K562 (cell line): ENCODE measurements around the gene SBF1. TPM values are rescaled to one million over a fixed set of nuclear protein-coding genes. Genes with fewer than 3 reads are reported as not detected.

Experiments
- ATAC-seq: fragments of 200-7000 bp; cut with Tn5 transposase; 3 replicates; pipeline ENCODE4 v1.9.1; 2020; ENCODE audit warnings: moderate library complexity
- BruUV-seq: library from RNA; stranded (reverse); fragments of 400-500 nt; replicated peaks from 2 replicates; lab custom pipeline; 2021; lab: Mats Ljungman, UMichigan
- CTCF ChIA-PET: fragments of 300-600 bp; formaldehyde crosslinking; extraction: SDS; loops from one replicate; lab custom pipeline; 2021; ENCODE audit warnings: low intra/inter-chr PET ratio; lab: Yijun Ruan, JAX
- POLR2A ChIA-PET: fragments of 300-600, 350-650 bp; sonication (Branson Sonifier 250); formaldehyde crosslinking; extraction: SDS; loops from one replicate; lab custom pipeline; 2021; ENCODE audit warnings: antibody characterized with exemption, inconsistent platforms; lab: Yijun Ruan, JAX
- DNase-seq, 4 experiments: peaks; one replicate each; pipeline versions ENCODE4 v3.0.0 to v3.0.0-alpha.2; 2011 to 2018; ENCODE audit warnings: low spot score in 3 of 4, mixed read lengths in 3 of 4; ENCODE audit errors: extremely low read depth in 1 of 4
- FAIRE-seq: peaks from 2 replicates; lab custom pipeline; 2011; peaks lifted over from hg19 to GRCh38; lab: Jason Lieb, UNC
- H2AFZ ChIP-seq: 2 replicates; pipeline ENCODE4 v1.6.0; 2011; ENCODE audit warnings: low read depth, low read length, control low read depth, inconsistent platforms
- H3K27ac ChIP-seq: fragments of 200-600 bp; 3 replicates; pipeline ENCODE4 v1.8.0; 2011; ENCODE audit warnings: low read depth, mild to moderate bottlenecking, control low read depth, inconsistent platforms, low read length, moderate library complexity, mixed read lengths; ENCODE audit errors: extremely low read depth
- H3K27me3 ChIP-seq, 2 experiments: fragments of 300-600 bp in 1 of 2; 2 replicates in 1 of 2; 3 replicates in 1 of 2; pipeline versions ENCODE4 v1.6.0 to v1.8.0; 2011; ENCODE audit warnings: inconsistent platforms in 2 of 2, low read length in 2 of 2, mild to moderate bottlenecking in 1 of 2, mixed read lengths in 1 of 2, moderate library complexity in 1 of 2; ENCODE audit not compliant: control insufficient read depth in 2 of 2, insufficient read depth in 2 of 2
- H3K36me3 ChIP-seq: fragments of 300-600 bp; 3 replicates; pipeline ENCODE4 v1.8.0; 2011; ENCODE audit warnings: mild to moderate bottlenecking, low read length, inconsistent platforms; ENCODE audit not compliant: control insufficient read depth, insufficient read depth
- H3K4me1 ChIP-seq, 2 experiments: fragments of 200-600 bp in 1 of 2; replicated peaks in 1 of 2; 2 replicates in 1 of 2; 3 replicates in 1 of 2; pipeline versions ENCODE4 v1.5.1 to v1.8.0; 2011; ENCODE audit warnings: inconsistent platforms in 2 of 2, low read length in 2 of 2, mild to moderate bottlenecking in 1 of 2, mixed read lengths in 1 of 2, moderate library complexity in 1 of 2; ENCODE audit not compliant: control insufficient read depth in 2 of 2, insufficient read depth in 2 of 2
- H3K4me2 ChIP-seq: 2 replicates; pipeline ENCODE4 v1.6.1; 2011; ENCODE audit warnings: low read length, control low read depth, inconsistent platforms, mixed read lengths; ENCODE audit not compliant: insufficient read depth
- H3K4me3 ChIP-seq: fragments of 200-600 bp; sonication (generic), shearing (Covaris generic); 2 replicates; pipeline ENCODE4 v1.5.1; 2016; ENCODE audit warnings: control low read depth, inconsistent platforms
- H3K79me2 ChIP-seq: fragments of 200-600 bp; 3 replicates; pipeline ENCODE4 v1.8.0; 2011; ENCODE audit warnings: low read length, inconsistent platforms; ENCODE audit not compliant: control insufficient read depth, insufficient read depth
- H3K9ac ChIP-seq, 2 experiments: 2 replicates each; pipeline versions ENCODE4 v1.6.0 to v1.6.1; 2011; ENCODE audit warnings: low read depth in 2 of 2, low read length in 2 of 2, control low read depth in 1 of 2, inconsistent platforms in 1 of 2, mild to moderate bottlenecking in 1 of 2, mixed read lengths in 1 of 2; ENCODE audit not compliant: insufficient read depth in 1 of 2
- H3K9me1 ChIP-seq: one replicate; pipeline ENCODE4 v1.6.0; 2011; ENCODE audit warnings: inconsistent platforms, mild to moderate bottlenecking, low read length, moderate library complexity; ENCODE audit not compliant: control insufficient read depth, insufficient read depth
- H3K9me3 ChIP-seq: replicated peaks from 2 replicates; pipeline ENCODE4 v1.5.1; 2011; ENCODE audit warnings: low read depth, low read length, inconsistent platforms; ENCODE audit not compliant: control insufficient read depth, insufficient read depth
- H4K20me1 ChIP-seq: replicated peaks from 2 replicates; pipeline ENCODE4 v1.6.1; 2011; ENCODE audit warnings: low read length, inconsistent platforms, mixed read lengths; ENCODE audit not compliant: control insufficient read depth, insufficient read depth
- CEBPZ ChIP-seq: fragments of 150-350 bp; IDR thresholded peaks from 2 replicates; pipeline ENCODE4 v1.6.1; 2014; ENCODE audit warnings: low read depth, mild to moderate bottlenecking, low read length, borderline replicate concordance
- ESRRA ChIP-seq: fragments of 450-650 bp; IDR thresholded peaks from 2 replicates; pipeline ENCODE4 v1.6.1; 2014; ENCODE audit warnings: low read depth, mild to moderate bottlenecking, moderate library complexity, borderline replicate concordance
- L3MBTL2 ChIP-seq: fragments of 450-650 bp; IDR thresholded peaks from 2 replicates; pipeline ENCODE4 v1.6.1; 2016; ENCODE audit warnings: mild to moderate bottlenecking, moderate library complexity
- MIER1 ChIP-seq: fragments of 450-650 bp; IDR thresholded peaks from 2 replicates; pipeline ENCODE4 v1.6.1; 2016; ENCODE audit warnings: antibody characterized with exemption, mild to moderate bottlenecking, low read depth
- TCF3 ChIP-seq: sonication (generic); formaldehyde crosslinking; IDR thresholded peaks from 2 replicates; pipeline ENCODE4 v1.4.0; 2020; ENCODE audit warnings: mild to moderate bottlenecking, missing genetic modification reagents
- TFAM ChIP-seq: fragments of 250-450 bp; sonication (Bioruptor Pico); conservative IDR thresholded peaks from 2 replicates; pipeline ENCODE4 v1.5.0; 2021; ENCODE audit warnings: mild to moderate bottlenecking, moderate library complexity
- UBTF ChIP-seq, 2 experiments: IDR thresholded peaks; 2 replicates each; pipeline ENCODE4 v1.6.1; 2012; ENCODE audit warnings: improper control_type of control experiment in 2 of 2, low read depth in 2 of 2, low read length in 2 of 2, borderline replicate concordance in 1 of 2
- ZNF232 ChIP-seq: sonication (generic); formaldehyde crosslinking; IDR thresholded peaks from 2 replicates; pipeline ENCODE4 v1.8.0; 2022; ENCODE audit warnings: mild to moderate bottlenecking, missing genetic modification reagents
- ZNF696 ChIP-seq: fragments of 250-450 bp; sonication (Bioruptor Pico); conservative IDR thresholded peaks from 2 replicates; pipeline ENCODE4 v1.4.0; 2020; ENCODE audit warnings: mild to moderate bottlenecking, moderate library complexity
- WGBS: fragments of 100-300 bp; shearing (Covaris generic); methylation state at CpG from one replicate; pipeline ENCODE4 v1.1.6; 2016; ENCODE audit warnings: low coverage, mixed read lengths; ENCODE audit not compliant: insufficient coverage; ENCODE audit errors: missing lambda C conversion rate; 5-methylcytosine and 5-hydroxymethylcytosine counted together
- in situ Hi-C: fragments of 300-500 bp; cut with MboI; formaldehyde crosslinking; loops from 4 replicates; pipeline ENCODE4 v1.15.0; 2018; ENCODE audit warnings: inconsistent platforms, mixed read lengths
- intact Hi-C: fragments of 100-400 bp; cut with micrococcal nuclease; formaldehyde crosslinking; loops from 2 replicates; pipeline ENCODE4 v1.14.2; 2022
- polyA plus RNA-seq, 8 experiments: library from polyadenylated mRNA; depleted of rRNA in 4 of 8; stranded (reverse) in 5 of 8; unstranded in 3 of 8; fragments of >200 nt; fragmentation: Nextera tagmentation in 2 of 8; fragmentation: Illumina TruSeq in 1 of 8; extraction: Ambion mirVana in 2 of 8; extraction: Trizol in 1 of 8; gene quantifications; 2 replicates each; pipeline versions ENCODE4 v1.2.1 to v1.2.3, GENCODE V29; 2011 to 2014; ENCODE audit warnings: inconsistent platforms in 1 of 8, missing spikeins in 1 of 8
- total RNA-seq, 7 experiments: library from RNA; depleted of rRNA in 6 of 7; stranded (reverse); fragments of >200 nt in 6 of 7; fragmentation: Illumina TruSeq in 2 of 7; extraction: Trizol in 2 of 7; gene quantifications; 2 replicates each; pipeline versions ENCODE4 v1.2.1 to v1.2.3, GENCODE V29; 2011 to 2021; ENCODE audit warnings: low replicate concordance in 1 of 7
- TF ChIP-seq, protein P1 (sequence below): sonication (generic); formaldehyde crosslinking; IDR thresholded peaks from 2 replicates; pipeline ENCODE4 v1.8.1; 2023; ENCODE audit warnings: mild to moderate bottlenecking, missing genetic modification reagents, moderate library complexity
- TF ChIP-seq, protein P2 (sequence below): fragments of 450-650 bp; formaldehyde crosslinking; IDR thresholded peaks from 2 replicates; pipeline ENCODE4 v1.4.0; 2022; ENCODE audit warnings: missing genetic modification characterization

The SBF1 gene
- total and polyA plus RNA-seq, 9 of the 15 experiments (the other 6 are each of a cell fraction or from before 2014, with no cell fraction given), result 0.44 to 50.4 (median 11.4) TPM

- peaks cover 3 to 16% of the 10 kb centered on the region in 2 experiments; a peak in 2 of 5 replicates for H3K4me1 ChIP-seq
- H3K9ac ChIP-seq, result peak overlapping the region; percentile 28 to 35; a peak in 3 of 4 replicates
- ATAC-seq, result peak; percentile 98
- H3K36me3 ChIP-seq, result peaks cover 7% of the 10 kb centered on the region; the same call in 1 of the 3 replicates
- H4K20me1 ChIP-seq, result no peaks in the 10 kb centered on the region
- peak overlapping the region; percentile 23 for H3K4me3 ChIP-seq
- intact Hi-C loops, result loop anchor here (5.0 kb wide), 1 partner anchor 256 kb away; no protein-coding TSS in a partner anchor
- ChIA-PET POLR2A (interaction anchor here (0.6 to 1.6 kb wide), 5 partner anchors 12 to 245 kb away, joined by 3 to 6 read pairs (median 4); partner anchors contain the start of gene MIOX), CTCF (no interaction called here)
- in situ Hi-C loops, result no loop called here
- FAIRE-seq, result peak; percentile 95
- peak overlapping the region; percentile 85 for H2AFZ ChIP-seq
- H3K27ac ChIP-seq, result peak overlapping the region; percentile 57
- DNase-seq, result peak; percentile 60 to 89 (median 76)
- no TSS peak for BruUV-seq
- no peaks in the 10 kb centered on the region for H3K79me2 ChIP-seq
- no peaks in the 10 kb centered on the region for H3K27me3 ChIP-seq
- WGBS, result 0% methylated on average over 8 of the region's 13 CpGs
- no peaks in the 10 kb centered on the region for H3K9me1 ChIP-seq
- H3K4me2 ChIP-seq, result peak overlapping the region; percentile 84
- H3K9me3 ChIP-seq, result 0 out of 2 replicates have a peak, but pooled peaks cover 1% of the 10 kb centered on the region
- TF ChIP-seq ZNF696 (CRISPR knock-in tag) (no peak), ESRRA (0 out of 2 replicates have a peak, but pooled peaks have one; percentile 42), UBTF (IDR thresholded peaks at IDR 0.05; ENCODE audit: borderline replicate concordance in 1 of 2, low read depth in 2 of 2, low read length in 2 of 2) (0 out of 4 replicates have a peak, but pooled peaks of 1 of the 2 experiments have one; percentile 30), ZNF232 (no peak), L3MBTL2 (peak; percentile 39; the same call in 1 of the 2 replicates), TFAM (CRISPR knock-in tag) (no peak), MIER1 (peak; percentile 74; the same call in 1 of the 2 replicates), TCF3 (CRISPR knock-in tag) (peak; percentile 23; the same call in 1 of the 2 replicates), CEBPZ (no peak)
- TF ChIP-seq, protein P1, sequence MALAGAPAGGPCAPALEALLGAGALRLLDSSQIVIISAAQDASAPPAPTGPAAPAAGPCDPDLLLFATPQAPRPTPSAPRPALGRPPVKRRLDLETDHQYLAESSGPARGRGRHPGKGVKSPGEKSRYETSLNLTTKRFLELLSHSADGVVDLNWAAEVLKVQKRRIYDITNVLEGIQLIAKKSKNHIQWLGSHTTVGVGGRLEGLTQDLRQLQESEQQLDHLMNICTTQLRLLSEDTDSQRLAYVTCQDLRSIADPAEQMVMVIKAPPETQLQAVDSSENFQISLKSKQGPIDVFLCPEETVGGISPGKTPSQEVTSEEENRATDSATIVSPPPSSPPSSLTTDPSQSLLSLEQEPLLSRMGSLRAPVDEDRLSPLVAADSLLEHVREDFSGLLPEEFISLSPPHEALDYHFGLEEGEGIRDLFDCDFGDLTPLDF, result peak; percentile 48; the same call in 1 of the 2 replicates
- TF ChIP-seq, protein P2, sequence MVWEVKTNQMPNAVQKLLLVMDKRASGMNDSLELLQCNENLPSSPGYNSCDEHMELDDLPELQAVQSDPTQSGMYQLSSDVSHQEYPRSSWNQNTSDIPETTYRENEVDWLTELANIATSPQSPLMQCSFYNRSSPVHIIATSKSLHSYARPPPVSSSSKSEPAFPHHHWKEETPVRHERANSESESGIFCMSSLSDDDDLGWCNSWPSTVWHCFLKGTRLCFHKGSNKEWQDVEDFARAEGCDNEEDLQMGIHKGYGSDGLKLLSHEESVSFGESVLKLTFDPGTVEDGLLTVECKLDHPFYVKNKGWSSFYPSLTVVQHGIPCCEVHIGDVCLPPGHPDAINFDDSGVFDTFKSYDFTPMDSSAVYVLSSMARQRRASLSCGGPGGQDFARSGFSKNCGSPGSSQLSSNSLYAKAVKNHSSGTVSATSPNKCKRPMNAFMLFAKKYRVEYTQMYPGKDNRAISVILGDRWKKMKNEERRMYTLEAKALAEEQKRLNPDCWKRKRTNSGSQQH (CRISPR knock-in tag), result no peak
These were observed 23.6 kb upstream of the SBF1 start for GRCh38 chr22:50498322-50498890.
